Hematopoietic multipotent progenitor cell treated with erythropoietin and hydrocortisone succinate and interleukin-3 and kit ligand, for 6 days (in vitro differentiated cells): ENCODE measurements around the gene KRT82.
"Not testable (repeated sequence)": the region's sequence is repeated elsewhere in the genome, so short reads cannot be mapped to it uniquely, and the experiment has no call there.

Source experiments
- DNase-seq: peaks from one replicate; pipeline ENCODE4 v3.0.0-alpha.2; 2015

The KRT82 gene

GRCh38 chr12:52434760-52435530 is 28.8 kb upstream of the KRT82 start:
- no peak for DNase-seq

- DNase-seq: no peak
Measured at GRCh38 chr12:52434081-52434733, 28.1 kb upstream of the KRT82 start, which contains the start of gene KRT75. TSS of gene KRT75 (minus strand) at chr12:52434371. CDS start at chr12:52434304, 67 bp downstream.

- no peak for DNase-seq
Measured at GRCh38 chr12:52433501-52434080, 27.5 kb upstream of the KRT82 start.

GRCh38 chr12:52432559-52433207 is 26.5 kb upstream of the KRT82 start:
- DNase-seq: no peak

GRCh38 chr12:52428121-52428520 is 22.0 kb upstream of the KRT82 start:
- DNase-seq: no peak

GRCh38 chr12:52427083-52427482 is 20.9 kb upstream of the KRT82 start:
- DNase-seq: no peak

- no peak for DNase-seq
Measured at GRCh38 chr12:52426034-52426433, 19.9 kb upstream of the KRT82 start.

GRCh38 chr12:52425466-52425865 is 19.3 kb upstream of the KRT82 start:
- no peak for DNase-seq

- no peak for DNase-seq
Measured at GRCh38 chr12:52423661-52424500, 17.7 kb upstream of the KRT82 start.

GRCh38 chr12:52423035-52423434 is 16.9 kb upstream of the KRT82 start:
- no peak for DNase-seq

- no peak for DNase-seq
Measured at GRCh38 chr12:52419656-52420055, 13.5 kb upstream of the KRT82 start.

GRCh38 chr12:52418576-52419110 is 12.5 kb upstream of the KRT82 start:
- DNase-seq: no peak

- no peak for DNase-seq
Measured at GRCh38 chr12:52417740-52418139, 11.6 kb upstream of the KRT82 start.

- DNase-seq: no peak
Measured at GRCh38 chr12:52416795-52417194, 10.7 kb upstream of the KRT82 start.

GRCh38 chr12:52415870-52416750 is 10.0 kb upstream of the KRT82 start:
- no peak for DNase-seq

- no peak for DNase-seq
Measured at GRCh38 chr12:52414936-52415335, 8.8 kb upstream of the KRT82 start.

GRCh38 chr12:52413782-52414345 is 7.7 kb upstream of the KRT82 start:
- DNase-seq: no peak

- DNase-seq: no peak
Measured at GRCh38 chr12:52413202-52413601, 7.1 kb upstream of the KRT82 start.

- no peak for DNase-seq
Measured at GRCh38 chr12:52411815-52412214, 5.7 kb upstream of the KRT82 start.

GRCh38 chr12:52410589-52411248 is 4.6 kb upstream of the KRT82 start:
- DNase-seq: not testable (repeated sequence)
